GM08714 (cell line): ENCODE data around the gene SLC4A5.
"Not testable (repeated sequence)": the region's sequence is repeated elsewhere in the genome, so short reads cannot be mapped to it uniquely, and the experiment has no call there.

Experiments used
- H3K4me3 ChIP-seq: fragments of 200-500 bp; sonication (Bioruptor generic); 2 replicates; pipeline ENCODE4 v1.5.1; 2014; ENCODE audit warnings: mild to moderate bottlenecking, low read length, inconsistent platforms
- ZNF274 ChIP-seq: IDR thresholded peaks from 2 replicates; pipeline ENCODE4 v1.6.1; 2012; ENCODE audit warnings: mild to moderate bottlenecking, low read depth, low read length

Gene SLC4A5

DNA sequence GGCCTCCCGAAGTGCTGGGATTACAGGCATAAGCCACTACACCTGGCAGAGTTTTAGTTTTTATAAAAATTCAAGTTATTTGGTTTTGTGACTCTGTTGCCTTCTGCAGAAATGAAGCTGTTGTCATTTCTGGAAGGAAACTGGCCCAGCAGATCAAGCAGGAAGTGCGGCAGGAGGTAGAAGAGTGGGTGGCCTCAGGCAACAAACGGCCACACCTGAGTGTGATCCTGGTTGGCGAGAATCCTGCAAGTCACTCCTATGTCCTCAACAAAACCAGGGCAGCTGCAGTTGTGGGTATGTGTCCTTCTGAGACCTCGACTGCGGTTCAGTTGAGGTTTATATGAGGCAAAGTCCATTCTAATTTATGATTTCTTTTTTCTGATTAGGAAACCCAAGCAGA lies 137.6 kb downstream of the SLC4A5 start:
- peak overlapping the region; percentile 24; the same call in 1 of the 2 replicates for H3K4me3 ChIP-seq
- no peak for TF ChIP-seq ZNF274

DNA sequence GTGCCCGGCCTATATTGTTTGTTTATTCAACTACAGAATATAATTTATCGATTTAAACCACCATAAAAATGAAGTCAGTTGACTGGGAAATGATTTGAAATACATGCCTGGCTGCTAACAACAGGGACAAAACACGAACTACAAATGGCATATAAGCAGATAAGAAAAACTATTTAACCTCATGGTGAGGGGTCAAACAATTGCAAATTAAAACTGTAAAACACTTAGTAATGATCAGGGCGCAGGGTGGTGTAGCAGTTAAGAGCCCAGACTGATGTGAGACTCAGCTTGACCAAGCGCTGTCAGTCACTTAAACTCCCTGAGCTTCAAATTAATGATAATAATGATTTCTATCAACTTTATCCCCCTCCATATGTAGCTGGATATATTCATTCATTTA lies 138.1 kb downstream of the SLC4A5 start:
- peak overlapping the region; percentile 24; the same call in 1 of the 2 replicates for H3K4me3 ChIP-seq
- no peak for TF ChIP-seq ZNF274

DNA sequence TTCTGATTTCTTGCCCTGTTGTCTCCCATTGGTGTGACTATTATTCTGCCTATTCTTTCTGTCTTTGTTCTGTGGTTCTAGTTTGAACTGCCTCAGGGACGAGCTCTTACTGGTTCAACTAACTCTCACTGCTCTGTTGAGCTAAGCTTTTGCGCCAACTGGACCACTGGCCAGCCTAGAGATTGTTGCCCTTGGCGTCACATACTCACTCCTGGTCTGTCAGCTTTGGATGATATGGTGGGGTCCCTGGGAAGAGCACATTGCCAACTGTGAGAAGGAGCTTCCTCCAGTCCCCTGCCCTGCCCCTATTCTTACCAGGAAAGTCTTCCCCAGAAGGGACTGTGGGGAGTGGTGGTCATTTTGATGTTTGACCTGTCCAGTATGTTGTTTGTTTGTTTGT lies 138.8 kb downstream of the SLC4A5 start:
- no peak for TF ChIP-seq ZNF274
- no peak overlapping the region for H3K4me3 ChIP-seq

DNA sequence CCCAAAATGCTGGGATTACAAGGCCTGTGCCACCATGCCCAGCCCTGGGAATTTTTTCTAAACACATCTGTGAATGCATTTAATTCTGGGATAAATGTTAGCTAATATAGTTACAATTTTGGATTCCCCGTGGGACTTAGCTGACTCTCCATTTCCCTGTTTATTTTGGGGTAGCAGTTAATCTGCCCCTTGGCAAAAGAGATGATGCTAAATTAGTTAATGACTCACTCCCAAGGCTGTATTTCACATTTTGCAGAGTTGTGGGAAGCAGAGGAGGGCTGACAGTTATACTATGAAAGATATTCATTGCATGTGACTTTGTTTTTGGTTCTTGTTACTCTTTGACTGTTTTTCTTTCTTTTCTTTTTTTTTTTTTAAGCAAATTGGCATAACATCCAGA lies 141.6 kb downstream of the SLC4A5 start:
- TF ChIP-seq ZNF274: no peak
- no peak overlapping the region for H3K4me3 ChIP-seq

DNA sequence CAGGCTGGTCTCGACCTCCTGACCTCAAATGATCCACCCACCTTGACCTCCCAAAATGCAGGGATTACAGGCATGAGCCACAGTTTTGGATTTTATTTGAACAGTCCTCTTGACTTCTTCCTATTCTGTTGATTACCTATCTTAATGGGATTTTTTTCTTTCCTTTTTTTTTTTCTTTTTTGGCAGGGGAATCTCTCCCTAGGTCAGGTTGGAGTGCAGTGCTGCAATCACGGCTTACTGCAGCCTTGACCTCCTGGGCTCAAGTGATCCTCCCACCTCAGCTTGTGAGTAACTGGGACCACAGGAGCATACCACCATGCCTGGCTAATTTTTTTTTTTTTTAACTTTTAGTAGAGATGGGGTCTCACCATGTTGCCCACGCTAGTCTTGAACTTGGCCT lies 142.0 kb downstream of the SLC4A5 start:
- 0 out of 2 replicates have a peak overlapping the region, but pooled peaks have one; percentile 4 for H3K4me3 ChIP-seq
- no peak for TF ChIP-seq ZNF274

DNA sequence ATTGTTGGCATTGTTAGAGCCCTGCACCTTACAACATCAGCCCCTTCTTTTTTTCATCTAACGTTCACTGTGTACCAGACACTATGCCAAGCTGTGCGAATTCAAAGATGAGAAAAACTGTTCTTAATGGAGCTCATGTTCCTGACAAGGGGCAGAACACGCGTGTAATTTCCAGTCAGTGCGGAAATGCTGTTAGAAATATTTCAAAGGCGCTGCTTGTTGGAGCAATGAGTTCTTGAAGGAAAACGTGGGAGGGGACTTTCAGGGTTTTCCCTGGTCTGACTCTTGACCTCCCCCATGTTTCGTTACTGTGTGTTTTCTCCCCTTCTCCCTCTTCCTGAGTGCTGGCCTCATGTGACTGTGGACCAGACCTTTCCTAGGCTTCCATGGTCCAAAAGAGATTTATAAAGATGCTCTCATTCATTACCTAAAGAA lies 143.3 kb downstream of the SLC4A5 start:
- H3K4me3 ChIP-seq: peak overlapping the region; percentile 75
- no peak for TF ChIP-seq ZNF274

DNA sequence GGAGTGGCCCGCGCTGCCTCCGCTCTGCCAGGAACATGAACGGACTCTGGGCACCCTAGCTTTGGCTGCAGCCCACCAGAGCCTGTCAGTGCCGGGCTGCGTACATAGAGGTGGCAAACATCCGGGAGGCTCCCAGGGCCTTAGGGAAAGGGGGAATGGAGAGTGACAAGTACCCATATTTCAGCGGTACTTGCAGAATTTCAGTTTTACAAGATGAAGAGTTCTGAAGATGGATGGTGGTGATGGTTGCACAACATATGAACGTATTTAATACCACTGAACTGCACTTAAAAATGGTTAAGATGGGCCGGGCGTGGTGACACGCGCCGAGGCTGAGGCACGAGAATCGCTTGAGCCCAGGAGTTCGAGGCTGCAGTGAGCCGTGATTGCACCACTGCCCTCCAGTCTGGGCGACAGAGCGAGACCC lies 143.9 kb downstream of the SLC4A5 start:
- TF ChIP-seq ZNF274: no peak

DNA sequence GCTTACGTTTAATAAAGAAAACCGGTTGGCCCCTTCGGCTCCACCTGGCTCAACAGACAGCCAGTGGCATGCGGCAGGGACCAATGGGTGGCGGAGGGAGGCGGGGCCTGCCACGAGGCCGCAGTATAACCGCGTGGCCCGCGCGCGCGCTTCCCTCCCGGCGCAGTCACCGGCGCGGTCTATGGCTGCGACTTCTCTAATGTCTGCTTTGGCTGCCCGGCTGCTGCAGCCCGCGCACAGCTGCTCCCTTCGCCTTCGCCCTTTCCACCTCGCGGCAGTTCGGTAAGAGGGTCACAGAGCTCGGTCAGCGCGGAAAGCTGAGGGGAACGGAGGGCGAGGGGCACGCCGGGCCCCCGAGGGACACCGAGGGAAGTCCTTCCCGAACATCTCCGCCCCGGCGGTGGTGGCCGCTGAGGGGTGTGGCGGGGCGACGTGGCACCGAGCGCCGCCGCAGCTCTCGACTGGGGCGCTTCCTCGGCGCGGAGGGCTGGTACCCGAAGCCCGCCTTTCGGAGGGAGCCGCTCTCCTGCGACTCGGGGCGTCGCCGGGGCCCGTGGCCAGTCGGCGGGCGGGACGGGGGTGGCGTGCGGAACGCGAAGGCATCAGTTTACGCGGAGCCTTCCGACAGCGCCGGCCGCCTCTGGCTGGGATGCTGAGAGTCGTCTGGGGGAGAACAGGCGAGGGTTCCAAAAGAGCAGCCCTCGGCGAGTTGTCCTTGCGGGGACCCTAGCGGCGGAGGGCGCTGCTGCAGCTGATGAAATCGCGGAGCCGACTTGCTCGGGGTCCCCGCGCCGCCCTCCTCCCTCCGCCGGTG lies 144.5 kb downstream of the SLC4A5 start, which contains the start of gene MTHFD2:
MTHFD2 (plus strand) TSS at position 155 of the 814 bp plus-strand sequence; CDS start at position 182, 27 bp downstream.
- peak within 1 kb of the TSS; percentile 75 for H3K4me3 ChIP-seq
- TF ChIP-seq ZNF274: no peak

More for the DNA sequence above, 143.9 kb downstream of the SLC4A5 start:
- H3K4me3 ChIP-seq: peak overlapping the region; percentile 75

DNA sequence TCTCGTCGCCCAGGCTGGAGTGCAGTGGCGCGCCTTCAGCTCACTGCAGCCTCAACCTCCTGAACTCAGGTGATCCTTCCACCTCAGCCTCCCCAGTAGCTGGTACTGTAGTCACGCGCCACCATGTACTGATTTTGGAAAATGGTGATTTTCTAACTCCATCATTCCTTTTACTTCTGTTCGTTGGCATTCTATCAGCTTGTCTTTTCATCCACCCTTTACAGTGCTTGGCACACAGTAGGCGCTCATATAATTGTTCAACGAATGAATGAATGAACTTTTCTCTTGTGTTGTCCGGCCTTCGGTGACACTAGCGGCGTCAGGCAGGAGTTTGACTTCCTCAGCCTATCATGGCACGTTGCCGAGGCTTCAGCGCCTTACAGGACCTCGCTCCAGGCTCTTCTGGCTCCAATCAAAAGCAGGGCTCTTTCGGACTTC lies 145.2 kb downstream of the SLC4A5 start:
- TF ChIP-seq ZNF274: no peak
- H3K4me3 ChIP-seq: peak overlapping the region; percentile 48; the same call in 1 of the 2 replicates

DNA sequence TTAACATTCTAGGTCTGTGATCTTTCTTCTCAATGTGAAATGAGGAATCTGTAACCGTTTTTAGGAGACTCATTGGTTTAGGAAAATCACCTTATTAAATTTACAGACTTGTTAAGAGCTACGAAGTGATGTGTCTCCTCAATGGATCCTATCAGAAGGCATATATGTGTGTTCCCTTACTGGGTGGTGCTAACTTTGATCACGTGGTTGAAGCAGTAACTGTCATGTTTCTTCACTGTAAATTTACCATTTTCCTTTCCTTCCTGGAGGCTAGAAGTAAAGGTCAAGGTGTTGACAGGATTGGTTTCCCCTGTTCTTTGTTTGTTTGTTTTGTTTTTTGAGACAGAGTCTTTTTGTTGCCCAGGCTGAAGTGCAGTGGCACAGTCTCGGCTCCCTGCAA lies 146.2 kb downstream of the SLC4A5 start:
- H3K4me3 ChIP-seq: no peak overlapping the region
- TF ChIP-seq ZNF274: no peak

DNA sequence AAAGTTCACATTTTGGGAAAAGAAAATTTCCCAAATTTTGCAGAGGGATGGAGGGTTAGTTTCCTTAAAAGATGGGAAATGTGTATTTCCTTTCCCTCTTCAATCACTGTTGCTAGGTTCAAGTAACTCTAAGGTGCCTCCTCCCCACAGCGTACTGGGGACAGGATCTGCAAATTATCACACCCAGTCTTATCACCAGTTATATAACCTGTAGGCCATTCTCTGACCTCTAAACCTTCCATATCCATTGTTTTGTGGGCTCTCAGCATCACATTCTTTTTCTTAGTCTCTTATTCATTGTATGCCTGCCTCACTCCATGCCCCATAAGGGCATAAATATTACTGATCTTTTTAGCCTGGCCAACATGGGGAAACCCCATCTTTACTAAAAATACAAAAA lies 148.4 kb downstream of the SLC4A5 start:
- no peak overlapping the region for H3K4me3 ChIP-seq
- TF ChIP-seq ZNF274: no peak

DNA sequence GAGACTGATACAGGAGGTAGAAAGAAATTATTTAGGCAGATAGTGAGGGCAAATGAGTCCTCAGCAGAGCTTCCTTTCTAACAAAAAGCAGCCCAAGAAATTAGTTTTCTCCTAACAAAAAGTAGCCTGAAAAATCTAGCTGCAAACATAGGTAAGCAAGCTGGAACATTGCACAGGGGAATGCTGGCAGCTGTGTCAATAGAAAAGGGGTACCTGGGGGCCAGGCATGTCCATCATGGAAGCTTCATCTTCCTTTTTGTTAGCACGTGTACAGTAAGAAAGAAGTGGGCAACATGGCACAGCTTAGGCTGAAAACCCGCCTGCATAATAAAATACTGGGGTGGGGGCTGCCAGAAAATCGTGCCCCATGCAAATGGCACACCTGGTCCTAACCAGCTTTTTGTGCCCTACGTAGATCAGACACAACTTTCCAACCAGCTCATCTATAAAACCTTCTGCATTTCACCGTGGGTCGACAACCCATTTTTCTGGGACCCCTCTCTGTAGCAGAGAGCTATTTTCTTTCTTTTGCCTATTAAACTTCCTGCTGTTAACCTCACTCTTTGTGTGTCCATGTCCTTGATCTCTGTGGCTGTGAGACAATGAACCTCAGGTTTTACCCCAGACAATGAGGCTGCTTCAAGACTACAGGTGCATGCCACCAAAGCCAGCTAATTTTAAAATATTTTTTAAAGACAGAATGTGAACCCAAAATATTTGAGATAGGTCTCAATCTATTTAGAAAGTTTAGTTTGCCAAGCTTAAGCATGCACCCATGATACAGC lies 151.4 kb downstream of the SLC4A5 start:
- no peak overlapping the region for H3K4me3 ChIP-seq
- TF ChIP-seq ZNF274: no peak

DNA sequence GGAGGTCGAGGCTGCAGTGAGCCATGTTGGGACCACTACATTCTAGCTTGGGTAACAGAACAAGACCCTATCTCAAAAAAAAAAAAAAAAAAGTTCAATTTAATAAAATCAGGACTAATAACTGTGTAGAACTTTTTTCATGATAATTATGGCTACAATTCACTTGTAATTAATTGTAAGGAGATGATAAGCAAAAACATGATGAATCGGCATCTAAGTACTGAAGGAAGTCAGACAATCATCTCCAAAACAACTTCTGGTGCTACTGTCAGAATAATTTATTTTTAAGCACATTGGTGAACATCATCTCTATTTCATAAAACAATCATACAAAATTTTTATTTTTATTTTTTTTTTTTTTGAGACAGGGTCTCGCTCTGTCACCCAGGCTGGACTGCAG lies 154.5 kb downstream of the SLC4A5 start:
- no peak for TF ChIP-seq ZNF274
- H3K4me3 ChIP-seq: no peak overlapping the region

DNA sequence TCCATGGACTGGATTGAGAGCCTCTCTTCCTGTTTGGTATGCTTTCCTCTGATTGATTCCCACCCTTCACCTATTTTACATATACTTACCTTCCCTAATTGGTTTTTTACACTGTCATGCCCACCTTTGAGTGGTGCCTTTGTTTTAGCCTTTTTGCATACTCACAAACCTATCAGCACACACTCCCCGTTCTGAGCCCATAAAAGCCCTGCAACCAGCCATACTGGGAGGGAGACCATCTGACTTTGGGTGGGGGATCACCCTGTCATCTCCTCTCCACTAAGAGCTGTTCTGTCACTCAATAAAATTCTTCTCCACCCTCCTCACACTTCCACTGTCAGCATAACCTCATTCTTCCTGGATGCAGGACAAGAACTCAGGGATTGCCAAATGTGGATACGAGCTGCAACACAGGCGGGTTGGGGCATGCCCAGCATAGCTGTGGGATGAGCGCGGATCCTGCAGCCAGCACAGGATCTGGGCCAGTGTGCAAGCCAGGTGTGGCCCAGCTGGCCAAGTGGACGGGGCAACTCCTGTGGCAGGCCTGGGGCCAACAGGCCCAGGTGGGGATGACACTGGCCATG lies 155.1 kb downstream of the SLC4A5 start:
- no peak overlapping the region for H3K4me3 ChIP-seq
- no peak for TF ChIP-seq ZNF274

DNA sequence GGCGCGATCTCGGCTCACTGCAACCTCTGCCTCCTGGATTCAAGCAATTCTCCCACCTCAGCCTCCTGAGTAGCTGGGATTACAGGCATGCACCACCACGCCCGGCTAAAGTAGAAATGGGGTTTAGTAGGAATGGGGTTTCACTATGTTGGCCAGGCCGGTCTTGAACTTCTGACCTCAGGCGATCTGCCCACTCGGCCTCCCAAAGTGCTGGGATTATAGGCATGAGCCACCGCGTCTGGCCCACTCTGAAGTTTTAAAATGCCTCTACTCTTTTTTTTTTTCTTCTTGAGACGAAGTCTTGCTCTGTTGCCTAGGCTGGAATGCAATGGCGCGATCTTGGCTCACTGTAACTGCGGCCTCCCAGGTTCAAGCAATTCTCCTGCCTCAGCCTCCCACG lies 156.5 kb downstream of the SLC4A5 start:
- H3K4me3 ChIP-seq: not testable (repeated sequence)
